K562 (cell line): ENCODE results near the gene POC5. TPM values are rescaled to one million over a fixed set of nuclear protein-coding genes. Genes with fewer than 3 reads are reported as not detected.

ENCODE experiments used
- ATAC-seq: fragments of 200-7000 bp; cut with Tn5 transposase; 3 replicates; pipeline ENCODE4 v1.9.1; 2020; ENCODE audit warnings: moderate library complexity
- BruUV-seq: library from RNA; stranded (reverse); fragments of 400-500 nt; replicated peaks from 2 replicates; lab custom pipeline; 2021; lab: Mats Ljungman, UMichigan
- CTCF ChIA-PET: fragments of 300-600 bp; formaldehyde crosslinking; extraction: SDS; loops from one replicate; lab custom pipeline; 2021; ENCODE audit warnings: low intra/inter-chr PET ratio; lab: Yijun Ruan, JAX
- POLR2A ChIA-PET: fragments of 300-600, 350-650 bp; sonication (Branson Sonifier 250); formaldehyde crosslinking; extraction: SDS; loops from one replicate; lab custom pipeline; 2021; ENCODE audit warnings: antibody characterized with exemption, inconsistent platforms; lab: Yijun Ruan, JAX
- DNase-seq, 4 experiments: peaks; one replicate each; pipeline versions ENCODE4 v3.0.0 to v3.0.0-alpha.2; 2011 to 2018; ENCODE audit warnings: low spot score in 3 of 4, mixed read lengths in 3 of 4; ENCODE audit errors: extremely low read depth in 1 of 4
- FAIRE-seq: peaks from 2 replicates; lab custom pipeline; 2011; peaks lifted over from hg19 to GRCh38; lab: Jason Lieb, UNC
- H2AFZ ChIP-seq: 2 replicates; pipeline ENCODE4 v1.6.0; 2011; ENCODE audit warnings: low read depth, low read length, control low read depth, inconsistent platforms
- H3K27ac ChIP-seq: fragments of 200-600 bp; 3 replicates; pipeline ENCODE4 v1.8.0; 2011; ENCODE audit warnings: low read depth, mild to moderate bottlenecking, control low read depth, inconsistent platforms, low read length, moderate library complexity, mixed read lengths; ENCODE audit errors: extremely low read depth
- H3K27me3 ChIP-seq, 2 experiments: fragments of 300-600 bp in 1 of 2; 2 replicates in 1 of 2; 3 replicates in 1 of 2; pipeline versions ENCODE4 v1.6.0 to v1.8.0; 2011; ENCODE audit warnings: inconsistent platforms in 2 of 2, low read length in 2 of 2, mild to moderate bottlenecking in 1 of 2, mixed read lengths in 1 of 2, moderate library complexity in 1 of 2; ENCODE audit not compliant: control insufficient read depth in 2 of 2, insufficient read depth in 2 of 2
- H3K36me3 ChIP-seq: fragments of 300-600 bp; 3 replicates; pipeline ENCODE4 v1.8.0; 2011; ENCODE audit warnings: mild to moderate bottlenecking, low read length, inconsistent platforms; ENCODE audit not compliant: control insufficient read depth, insufficient read depth
- H3K4me1 ChIP-seq, 2 experiments: fragments of 200-600 bp in 1 of 2; replicated peaks in 1 of 2; 2 replicates in 1 of 2; 3 replicates in 1 of 2; pipeline versions ENCODE4 v1.5.1 to v1.8.0; 2011; ENCODE audit warnings: inconsistent platforms in 2 of 2, low read length in 2 of 2, mild to moderate bottlenecking in 1 of 2, mixed read lengths in 1 of 2, moderate library complexity in 1 of 2; ENCODE audit not compliant: control insufficient read depth in 2 of 2, insufficient read depth in 2 of 2
- H3K4me2 ChIP-seq: 2 replicates; pipeline ENCODE4 v1.6.1; 2011; ENCODE audit warnings: low read length, control low read depth, inconsistent platforms, mixed read lengths; ENCODE audit not compliant: insufficient read depth
- H3K4me3 ChIP-seq: fragments of 200-600 bp; sonication (generic), shearing (Covaris generic); 2 replicates; pipeline ENCODE4 v1.5.1; 2016; ENCODE audit warnings: control low read depth, inconsistent platforms
- H3K79me2 ChIP-seq: fragments of 200-600 bp; 3 replicates; pipeline ENCODE4 v1.8.0; 2011; ENCODE audit warnings: low read length, inconsistent platforms; ENCODE audit not compliant: control insufficient read depth, insufficient read depth
- H3K9ac ChIP-seq, 2 experiments: 2 replicates each; pipeline versions ENCODE4 v1.6.0 to v1.6.1; 2011; ENCODE audit warnings: low read depth in 2 of 2, low read length in 2 of 2, control low read depth in 1 of 2, inconsistent platforms in 1 of 2, mild to moderate bottlenecking in 1 of 2, mixed read lengths in 1 of 2; ENCODE audit not compliant: insufficient read depth in 1 of 2
- H3K9me1 ChIP-seq: one replicate; pipeline ENCODE4 v1.6.0; 2011; ENCODE audit warnings: inconsistent platforms, mild to moderate bottlenecking, low read length, moderate library complexity; ENCODE audit not compliant: control insufficient read depth, insufficient read depth
- H3K9me3 ChIP-seq: replicated peaks from 2 replicates; pipeline ENCODE4 v1.5.1; 2011; ENCODE audit warnings: low read depth, low read length, inconsistent platforms; ENCODE audit not compliant: control insufficient read depth, insufficient read depth
- H4K20me1 ChIP-seq: replicated peaks from 2 replicates; pipeline ENCODE4 v1.6.1; 2011; ENCODE audit warnings: low read length, inconsistent platforms, mixed read lengths; ENCODE audit not compliant: control insufficient read depth, insufficient read depth
- C11orf30 ChIP-seq: fragments of 450-650 bp; IDR thresholded peaks from 2 replicates; pipeline ENCODE4 v1.6.1; 2016; ENCODE audit warnings: low read depth, mild to moderate bottlenecking
- CBX2 ChIP-seq: fragments of 200-600 bp; sonication (generic); IDR thresholded peaks from one replicate; pipeline ENCODE4 v1.6.1; 2012; ENCODE audit warnings: mild to moderate bottlenecking, low read length, inconsistent platforms; ENCODE audit not compliant: insufficient read depth, poor library complexity, severe bottlenecking
- DPF2 ChIP-seq: fragments of 450-650 bp; IDR thresholded peaks from 2 replicates; pipeline ENCODE4 v1.6.1; 2016
- E2F5 ChIP-seq: sonication (generic); formaldehyde crosslinking; IDR thresholded peaks from 2 replicates; pipeline ENCODE4 v1.8.0; 2022; ENCODE audit warnings: mild to moderate bottlenecking, missing genetic modification reagents
- FOSL1 ChIP-seq: fragments of 200-800 bp; sonication (Bioruptor generic); conservative IDR thresholded peaks from 2 replicates; pipeline ENCODE4 v1.6.1; 2016; ENCODE audit warnings: missing genetic modification characterization, missing compliant biosample characterization
- FUS ChIP-seq: fragments of 200-400 bp; formaldehyde crosslinking; optimal IDR thresholded peaks from 2 replicates; pipeline ENCODE3; 2017; ENCODE audit warnings: low read depth, low read length
- PML ChIP-seq: IDR thresholded peaks from 2 replicates; pipeline ENCODE4 v1.6.1; 2012; ENCODE audit warnings: low read length, inconsistent platforms
- PTTG1 ChIP-seq: fragments of 450-650 bp; IDR thresholded peaks from 2 replicates; pipeline ENCODE4 v1.6.1; 2016; ENCODE audit warnings: low read depth, mild to moderate bottlenecking, missing genetic modification characterization, missing compliant biosample characterization
- RFX7 ChIP-seq: fragments of 250-450 bp; sonication (Bioruptor Pico); IDR thresholded peaks from 2 replicates; pipeline ENCODE4 v1.5.1; 2021; ENCODE audit warnings: mild to moderate bottlenecking
- SMARCA5 ChIP-seq: fragments of 450-650 bp; IDR thresholded peaks from 2 replicates; pipeline ENCODE4 v1.6.1; 2016
- SMARCE1 ChIP-seq: fragments of 450-650 bp; IDR thresholded peaks from 2 replicates; pipeline ENCODE4 v1.7.1; 2016; ENCODE audit warnings: mild to moderate bottlenecking
- TFE3 ChIP-seq: fragments of 450-650 bp; formaldehyde crosslinking; IDR thresholded peaks from 2 replicates; pipeline ENCODE4 v1.4.0; 2020; ENCODE audit warnings: mild to moderate bottlenecking, mixed read lengths
- THRA ChIP-seq: fragments of 450-650 bp; IDR thresholded peaks from 2 replicates; pipeline ENCODE4 v1.6.1; 2017; ENCODE audit warnings: mild to moderate bottlenecking, moderate library complexity
- ZBTB2 ChIP-seq: fragments of 450-650 bp; IDR thresholded peaks from 2 replicates; pipeline ENCODE4 v1.6.1; 2016; ENCODE audit warnings: antibody characterized with exemption
- ZC3H11A ChIP-seq: IDR thresholded peaks from 2 replicates; pipeline ENCODE4 v1.6.1; 2012; ENCODE audit warnings: low read depth, low read length, improper control_type of control experiment
- ZNF395 ChIP-seq: fragments of 200-800 bp; sonication (Bioruptor generic); IDR thresholded peaks from 2 replicates; pipeline ENCODE4 v1.6.1; 2017; ENCODE audit warnings: missing genetic modification characterization, missing compliant biosample characterization
- ZNF780A ChIP-seq: fragments of 250-450 bp; sonication (Bioruptor Pico); IDR thresholded peaks from 2 replicates; pipeline ENCODE4 v1.5.0; 2021; ENCODE audit warnings: mild to moderate bottlenecking
- WGBS: fragments of 100-300 bp; shearing (Covaris generic); methylation state at CpG from one replicate; pipeline ENCODE4 v1.1.6; 2016; ENCODE audit warnings: low coverage, mixed read lengths; ENCODE audit not compliant: insufficient coverage; ENCODE audit errors: missing lambda C conversion rate; 5-methylcytosine and 5-hydroxymethylcytosine counted together
- in situ Hi-C: fragments of 300-500 bp; cut with MboI; formaldehyde crosslinking; loops from 4 replicates; pipeline ENCODE4 v1.15.0; 2018; ENCODE audit warnings: inconsistent platforms, mixed read lengths
- intact Hi-C: fragments of 100-400 bp; cut with micrococcal nuclease; formaldehyde crosslinking; loops from 2 replicates; pipeline ENCODE4 v1.14.2; 2022
- polyA plus RNA-seq, 8 experiments: library from polyadenylated mRNA; depleted of rRNA in 4 of 8; stranded (reverse) in 5 of 8; unstranded in 3 of 8; fragments of >200 nt; fragmentation: Nextera tagmentation in 2 of 8; fragmentation: Illumina TruSeq in 1 of 8; extraction: Ambion mirVana in 2 of 8; extraction: Trizol in 1 of 8; gene quantifications; 2 replicates each; pipeline versions ENCODE4 v1.2.1 to v1.2.3, GENCODE V29; 2011 to 2014; ENCODE audit warnings: inconsistent platforms in 1 of 8, missing spikeins in 1 of 8
- total RNA-seq, 7 experiments: library from RNA; depleted of rRNA in 6 of 7; stranded (reverse); fragments of >200 nt in 6 of 7; fragmentation: Illumina TruSeq in 2 of 7; extraction: Trizol in 2 of 7; gene quantifications; 2 replicates each; pipeline versions ENCODE4 v1.2.1 to v1.2.3, GENCODE V29; 2011 to 2021; ENCODE audit warnings: low replicate concordance in 1 of 7

The POC5 gene
- total and polyA plus RNA-seq, 9 of the 15 experiments (the other 6 are each of a cell fraction or from before 2014, with no cell fraction given): 14.5 to 38.2 (median 27.0) TPM

GRCh38 chr5:75707911-75708509 lies 9.2 kb downstream of the POC5 start:
- Histone ChIP-seq H3K36me3 (peaks cover 69% of the 10 kb centered on the region), H2AFZ (no peak overlapping the region), H3K9me1 (no peaks in the 10 kb centered on the region), H3K9ac (no peak overlapping the region; a peak in 1 of 4 replicates), H3K27ac (peak overlapping the region; percentile 40; the same call in 1 of the 3 replicates), H3K27me3 (no peaks in the 10 kb centered on the region), H3K4me2 (no peak overlapping the region), H3K4me1 (peaks cover 0 to 24% of the 10 kb centered on the region in 2 experiments; a peak in 2 of 5 replicates), H3K4me3 (no peak overlapping the region), H3K9me3 (no peaks in the 10 kb centered on the region), H4K20me1 (no peaks in the 10 kb centered on the region), H3K79me2 (peaks cover 37% of the 10 kb centered on the region)
- FAIRE-seq (peak; percentile 66), DNase-seq (peak in 1 of 4 experiments; percentile 20), ATAC-seq (peak; percentile 16; the same call in 1 of the 3 replicates)
- BruUV-seq: no TSS peak
- CTCF ChIA-PET: no interaction called here
- in situ Hi-C loops (no loop called here), intact Hi-C loops (no loop called here)
- POLR2A ChIA-PET: interaction anchor here (0.6 to 2.3 kb wide), 2 partner anchors 9 kb away, joined by 3 to 15 read pairs; partner anchors contain the start of gene POC5
- 28% methylated on average over 1 of the region's 1 CpG for WGBS
- TF ChIP-seq FUS (no peak), ZBTB2 (no peak), TFE3 (CRISPR knock-in tag) (no peak), RFX7 (CRISPR knock-in tag) (no peak), THRA (no peak), ZC3H11A (no peak), DPF2 (peak; percentile 61; the same call in 1 of the 2 replicates), ZNF780A (no peak), SMARCA5 (no peak), PML (no peak), PTTG1 (no peak), C11orf30 (peak; percentile 31; the same call in 1 of the 2 replicates), SMARCE1 (0 out of 2 replicates have a peak, but pooled peaks have one; percentile 15), CBX2 (no peak), FOSL1 (tag) (peak; percentile 72), ZNF395 (no peak), E2F5 (CRISPR knock-in tag) (no peak)
